ENCODE data around the gene GOLGA8T.
A peak's percentile ranks its signal among the peaks of the same experiment; 100 is the strongest.
"Not testable (repeated sequence)": the region's sequence is repeated elsewhere in the genome, so short reads cannot be mapped to it uniquely, and the experiment has no call there.

Gene GOLGA8T

DNA sequence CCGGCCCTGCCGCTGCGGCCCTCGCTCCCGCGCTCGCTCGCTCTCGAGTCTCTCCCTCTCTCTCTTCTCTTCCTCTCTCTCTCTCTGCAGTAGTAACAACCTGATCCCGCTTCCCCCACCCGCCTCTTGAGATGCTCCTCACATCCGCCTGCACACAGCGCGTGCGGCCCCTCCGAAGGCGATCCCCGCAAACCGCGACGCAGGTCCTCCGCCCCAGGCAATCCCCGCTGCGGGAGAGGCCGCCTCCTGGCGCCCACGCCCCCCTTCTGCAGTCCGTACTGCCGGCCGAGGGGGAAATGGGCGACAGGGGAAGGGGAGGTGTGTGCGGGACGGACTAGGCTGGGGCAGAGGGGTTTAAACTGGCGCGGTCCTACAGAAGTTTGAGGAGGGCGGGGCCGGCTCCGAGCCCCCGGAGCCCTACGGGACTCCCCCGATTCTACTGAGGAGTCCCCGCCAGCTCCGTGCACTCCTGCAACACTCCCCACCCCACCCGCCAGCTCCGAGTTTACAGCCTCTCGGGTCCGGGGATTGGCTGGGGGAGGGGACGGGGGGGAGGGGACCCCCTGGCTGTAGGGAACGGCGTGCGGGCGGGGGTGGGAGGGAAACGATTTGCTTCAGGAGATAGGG, 57.4 kb downstream of the GOLGA8T start:
- peak; percentile 34 for ATAC-seq

DNA sequence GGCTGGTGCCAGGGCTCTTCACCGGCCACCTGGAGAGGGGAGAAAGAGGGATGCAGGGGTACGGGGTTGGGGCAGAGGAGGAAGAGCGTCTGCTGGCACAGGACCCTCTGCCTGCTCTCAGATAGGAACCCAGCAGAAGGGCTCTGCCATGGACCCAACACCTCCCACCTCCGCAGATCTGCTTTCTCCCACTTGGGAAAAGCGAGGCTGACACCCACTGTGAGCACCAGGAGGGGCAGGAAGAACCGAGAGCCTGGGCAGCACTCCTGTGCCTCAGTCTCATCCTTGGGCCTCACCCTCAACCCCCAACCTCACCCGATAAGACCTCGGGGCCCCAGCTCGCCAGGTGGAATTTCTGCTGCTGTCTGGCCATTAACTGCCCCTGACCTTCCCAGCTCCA, 58.0 kb downstream of the GOLGA8T start:
- not testable (repeated sequence) for ATAC-seq
